Fibroblast of lung (primary cell): ENCODE measurements around the gene CHRNA10. TPM values are rescaled to one million over a fixed set of nuclear protein-coding genes. Genes with fewer than 3 reads are reported as not detected.

Experiments
- DNase-seq, 2 donors: peaks; one replicate each; pipeline versions ENCODE4 v3.0.0 to v3.0.0-alpha.2; 2010; ENCODE audit warnings: low read depth in 2 of 2
- H2AFZ ChIP-seq: 2 replicates; pipeline ENCODE4 v1.5.1; 2012; ENCODE audit warnings: low read length, control low read depth, inconsistent platforms
- H3K27ac ChIP-seq: 2 replicates; pipeline ENCODE4 v1.5.1; 2011; ENCODE audit warnings: low read length, control low read depth; ENCODE audit not compliant: insufficient read depth
- H3K27me3 ChIP-seq: 2 replicates; pipeline ENCODE4 v1.5.1; 2011; ENCODE audit warnings: mild to moderate bottlenecking, low read length; ENCODE audit not compliant: control insufficient read depth, insufficient read depth
- H3K36me3 ChIP-seq: 2 replicates; pipeline ENCODE4 v1.5.1; 2011; ENCODE audit warnings: low read length; ENCODE audit not compliant: control insufficient read depth, insufficient read depth
- H3K4me1 ChIP-seq: 2 replicates; pipeline ENCODE4 v1.5.1; 2011; ENCODE audit warnings: low read length; ENCODE audit not compliant: control insufficient read depth, insufficient read depth; ENCODE audit errors: extremely low read depth
- H3K4me2 ChIP-seq: 2 replicates; pipeline ENCODE4 v1.5.1; 2011; ENCODE audit warnings: low read length, control low read depth; ENCODE audit not compliant: insufficient read depth; ENCODE audit errors: extremely low read depth
- H3K4me3 ChIP-seq, 4 experiments: fragments of 200-600 bp in 1 of 4; sonication (generic) in 1 of 4; replicated peaks in 1 of 4; 2 replicates each; pipeline ENCODE4 v1.5.1; 2011 to 2016; ENCODE audit warnings: low read length in 4 of 4, low read depth in 3 of 4, mild to moderate bottlenecking in 3 of 4, control low read depth in 2 of 4, inconsistent platforms in 1 of 4, mixed read lengths in 1 of 4; ENCODE audit not compliant: insufficient read depth in 1 of 4; ENCODE audit errors: control extremely low read depth in 1 of 4
- H3K79me2 ChIP-seq: 2 replicates; pipeline ENCODE4 v1.5.1; 2012; ENCODE audit warnings: mild to moderate bottlenecking, low read length, inconsistent platforms; ENCODE audit not compliant: control insufficient read depth, insufficient read depth
- H3K9ac ChIP-seq: 2 replicates; pipeline ENCODE4 v1.5.1; 2011; ENCODE audit warnings: mild to moderate bottlenecking, low read length, control low read depth; ENCODE audit not compliant: insufficient read depth
- H3K9me3 ChIP-seq: 2 replicates; pipeline ENCODE4 v1.5.1; 2012; ENCODE audit warnings: low read depth, low read length; ENCODE audit not compliant: control insufficient read depth, insufficient read depth
- H4K20me1 ChIP-seq: 2 replicates; pipeline ENCODE4 v1.5.1; 2011; ENCODE audit warnings: low read length; ENCODE audit not compliant: control insufficient read depth, insufficient read depth; ENCODE audit errors: extremely low read depth
- EZH2 ChIP-seq: IDR thresholded peaks from 2 replicates; pipeline ENCODE4 v1.5.1; 2012; ENCODE audit warnings: low read length, control low read depth, mild to moderate bottlenecking; ENCODE audit errors: missing control alignments
- polyA plus RNA-seq, 2 donors: library from polyadenylated mRNA; depleted of rRNA in 1 of 2; stranded (reverse) in 1 of 2; unstranded in 1 of 2; fragments of >200 nt; gene quantifications; 2 replicates each; pipeline ENCODE4 v1.2.1, GENCODE V29; 2011 to 2012; ENCODE audit warnings: missing spikeins in 1 of 2
- total RNA-seq: library from RNA; depleted of rRNA; stranded (reverse); fragments of >200 nt; gene quantifications from 2 replicates; pipeline ENCODE4 v1.2.1, GENCODE V29; 2014
- TF ChIP-seq, protein P1 (sequence below), 2 donors: IDR thresholded peaks in 1 of 2; conservative IDR thresholded peaks in 1 of 2; 1 replicate in 1 of 2; 2 replicates in 1 of 2; pipeline ENCODE4 v1.5.1; 2011 to 2012; ENCODE audit warnings: low read length in 2 of 2, control low read depth in 1 of 2, inconsistent platforms in 1 of 2, low read depth in 1 of 2, mild to moderate bottlenecking in 1 of 2

The CHRNA10 gene
- total and polyA plus RNA-seq, 2 donors (not counting 1 experiment from before 2014, with no cell fraction given): 0.16 to 0.50 TPM

DNA sequence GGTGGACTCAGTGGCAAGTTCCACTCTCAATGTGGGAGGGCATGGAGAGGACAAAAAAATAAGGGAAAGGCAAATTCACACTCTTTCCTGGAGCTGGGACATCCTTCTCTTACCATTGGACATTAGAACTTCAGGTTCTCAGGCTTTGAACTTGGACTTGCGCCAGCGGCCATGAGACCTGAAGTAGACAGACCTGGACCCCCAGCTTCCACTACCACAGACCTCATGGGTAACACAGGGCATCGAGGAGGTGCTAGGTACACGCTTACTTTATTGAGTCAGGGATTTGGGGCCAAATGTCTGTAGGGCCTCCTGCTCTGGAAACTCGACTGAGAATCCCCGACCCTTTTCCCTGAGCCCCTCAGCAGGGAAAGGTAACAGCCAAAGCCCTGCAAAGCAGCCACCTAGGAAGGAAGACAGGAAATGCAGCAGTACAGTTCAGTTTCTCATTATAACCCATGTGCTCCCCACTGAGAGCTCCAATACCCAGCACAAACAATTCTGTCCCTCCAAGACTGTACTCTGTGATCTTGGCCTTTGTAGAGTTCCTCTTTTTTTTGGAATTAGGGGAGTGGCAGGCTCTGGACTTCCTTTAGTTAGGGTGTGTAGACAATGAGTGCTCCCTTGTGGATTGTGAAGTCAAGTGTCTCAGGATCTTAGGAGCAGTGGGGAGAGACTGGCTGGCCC lies 5.7 kb downstream of the CHRNA10 start:
- Histone ChIP-seq H2AFZ (no peak overlapping the region), H3K9me3 (no peaks in the 10 kb centered on the region), H3K79me2 (no peaks in the 10 kb centered on the region), H3K27ac (no peak overlapping the region), H4K20me1 (no peaks in the 10 kb centered on the region), H3K4me1 (no peaks in the 10 kb centered on the region), H3K4me2 (no peak overlapping the region), H3K27me3 (no peaks in the 10 kb centered on the region), H3K36me3 (peaks cover 9% of the 10 kb centered on the region), H3K4me3 (no peak overlapping the region), H3K9ac (no peak overlapping the region)
- DNase-seq: no peak
- TF ChIP-seq, protein P1, sequence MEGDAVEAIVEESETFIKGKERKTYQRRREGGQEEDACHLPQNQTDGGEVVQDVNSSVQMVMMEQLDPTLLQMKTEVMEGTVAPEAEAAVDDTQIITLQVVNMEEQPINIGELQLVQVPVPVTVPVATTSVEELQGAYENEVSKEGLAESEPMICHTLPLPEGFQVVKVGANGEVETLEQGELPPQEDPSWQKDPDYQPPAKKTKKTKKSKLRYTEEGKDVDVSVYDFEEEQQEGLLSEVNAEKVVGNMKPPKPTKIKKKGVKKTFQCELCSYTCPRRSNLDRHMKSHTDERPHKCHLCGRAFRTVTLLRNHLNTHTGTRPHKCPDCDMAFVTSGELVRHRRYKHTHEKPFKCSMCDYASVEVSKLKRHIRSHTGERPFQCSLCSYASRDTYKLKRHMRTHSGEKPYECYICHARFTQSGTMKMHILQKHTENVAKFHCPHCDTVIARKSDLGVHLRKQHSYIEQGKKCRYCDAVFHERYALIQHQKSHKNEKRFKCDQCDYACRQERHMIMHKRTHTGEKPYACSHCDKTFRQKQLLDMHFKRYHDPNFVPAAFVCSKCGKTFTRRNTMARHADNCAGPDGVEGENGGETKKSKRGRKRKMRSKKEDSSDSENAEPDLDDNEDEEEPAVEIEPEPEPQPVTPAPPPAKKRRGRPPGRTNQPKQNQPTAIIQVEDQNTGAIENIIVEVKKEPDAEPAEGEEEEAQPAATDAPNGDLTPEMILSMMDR (conservative IDR thresholded peaks at IDR 0.05 in 1 of 2, IDR thresholded peaks at IDR 0.05 in 1 of 2; ENCODE audit: low read depth in 1 of 2, low read length in 2 of 2): no peak
- no peak for TF ChIP-seq EZH2

DNA sequence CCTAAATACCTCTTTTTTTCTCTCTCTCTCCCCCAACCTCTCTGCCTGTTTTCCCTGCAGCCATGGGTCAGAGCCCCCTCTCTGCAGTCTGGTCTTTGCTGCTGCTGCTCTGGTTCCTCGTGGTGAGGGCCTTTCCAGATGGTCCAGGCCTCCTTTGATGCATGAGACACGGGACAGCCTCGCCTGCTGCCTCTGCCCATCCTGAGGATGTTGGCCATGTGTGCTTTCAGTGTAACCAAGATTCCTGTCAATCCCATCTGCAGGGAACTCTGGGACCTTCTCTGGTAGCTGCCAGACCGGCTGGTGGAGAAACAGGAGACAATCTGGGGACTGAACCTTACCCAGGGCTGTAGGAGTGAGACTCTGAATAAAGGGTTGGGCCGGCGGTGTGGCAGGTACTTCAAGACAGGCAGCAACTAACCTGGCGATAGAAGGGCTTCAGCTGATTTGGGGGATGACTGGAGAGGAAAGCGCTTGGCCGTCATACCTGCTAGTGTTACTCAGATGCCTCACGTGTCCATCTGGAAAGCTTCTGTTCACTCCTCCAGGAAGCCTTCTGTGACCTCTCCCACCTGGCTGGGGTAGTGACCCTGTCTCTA lies 7.1 kb downstream of the CHRNA10 start:
- Histone ChIP-seq H3K36me3 (peaks cover 9% of the 10 kb centered on the region), H2AFZ (no peak overlapping the region), H3K27ac (no peak overlapping the region), H3K9me3 (no peaks in the 10 kb centered on the region), H3K4me3 (no peak overlapping the region), H3K27me3 (no peaks in the 10 kb centered on the region), H3K4me1 (no peaks in the 10 kb centered on the region), H3K4me2 (no peak overlapping the region), H3K79me2 (no peaks in the 10 kb centered on the region), H4K20me1 (no peaks in the 10 kb centered on the region), H3K9ac (no peak overlapping the region)
- DNase-seq: no peak
- TF ChIP-seq, protein P1 (conservative IDR thresholded peaks at IDR 0.05 in 1 of 2, IDR thresholded peaks at IDR 0.05 in 1 of 2; ENCODE audit: low read depth in 1 of 2, low read length in 2 of 2): no peak
- TF ChIP-seq EZH2: no peak

DNA sequence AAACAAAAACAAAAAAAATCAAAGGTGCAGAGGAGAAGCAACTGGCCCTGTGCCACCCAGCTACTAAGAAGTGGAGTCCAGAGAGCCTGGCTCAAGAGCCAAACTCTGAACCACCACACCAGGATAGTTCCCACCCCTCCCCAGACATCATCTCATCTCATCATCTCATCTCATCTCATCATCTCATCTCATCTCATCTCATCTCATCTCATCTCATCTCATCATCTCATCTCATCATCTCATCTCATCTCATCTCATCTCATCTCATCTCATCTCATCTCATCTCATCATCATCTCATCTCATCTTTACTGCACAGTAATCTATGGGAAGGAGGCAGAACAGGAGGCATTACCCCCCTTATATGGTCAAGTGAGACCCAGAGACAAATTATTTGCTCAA lies 8.3 kb downstream of the CHRNA10 start:
- Histone ChIP-seq H3K4me1 (no peaks in the 10 kb centered on the region), H3K36me3 (peaks cover 9% of the 10 kb centered on the region), H3K9ac (no peak overlapping the region), H4K20me1 (no peaks in the 10 kb centered on the region), H2AFZ (no peak overlapping the region), H3K9me3 (no peaks in the 10 kb centered on the region), H3K79me2 (no peaks in the 10 kb centered on the region), H3K27me3 (no peaks in the 10 kb centered on the region), H3K4me3 (no peak overlapping the region), H3K27ac (no peak overlapping the region), H3K4me2 (no peak overlapping the region)
- DNase-seq: no peak
- TF ChIP-seq, protein P1 (conservative IDR thresholded peaks at IDR 0.05 in 1 of 2, IDR thresholded peaks at IDR 0.05 in 1 of 2; ENCODE audit: low read depth in 1 of 2, low read length in 2 of 2): no peak
- TF ChIP-seq EZH2: no peak
